Common myeloid progenitor, CD34-positive (primary cell): ENCODE measurements around the gene PTH2.
"Not testable (repeated sequence)": the region's sequence is repeated elsewhere in the genome, so short reads cannot be mapped to it uniquely, and the experiment has no call there.

Experiments
- CTCF ChIA-PET: fragments of 350-600 bp; sonication (Branson Sonifier 250); formaldehyde crosslinking; loops from one replicate; lab custom pipeline; 2021; ENCODE audit warnings: antibody characterized with exemption; lab: Charles Lee
- POLR2A ChIA-PET: fragments of 350-600 bp; sonication (Branson Sonifier 250); formaldehyde crosslinking; loops from one replicate; lab custom pipeline; 2021; ENCODE audit warnings: antibody characterized with exemption; lab: Charles Lee
- DNase-seq, 3 donors: peaks; one replicate each; pipeline versions ENCODE4 v3.0.0 to v3.0.0-alpha.2; 2013
- H3K27ac ChIP-seq, 2 experiments: 1 replicate in 1 of 2; 2 replicates in 1 of 2; pipeline ENCODE4 v1.7.0; 2013; ENCODE audit warnings: inconsistent platforms in 2 of 2, low read length in 2 of 2, mild to moderate bottlenecking in 2 of 2, low read depth in 1 of 2, moderate library complexity in 1 of 2; ENCODE audit not compliant: severe bottlenecking in 2 of 2, insufficient read depth in 1 of 2, poor library complexity in 1 of 2
- H3K27me3 ChIP-seq, 5 experiments: replicated peaks in 2 of 5; 1 replicate in 3 of 5; 2 replicates in 2 of 5; pipeline versions ENCODE4 v1.6.1 to v1.7.0; 2013; ENCODE audit warnings: low read length in 4 of 5, mild to moderate bottlenecking in 2 of 5, moderate library complexity in 2 of 5, inconsistent platforms in 1 of 5; ENCODE audit not compliant: insufficient read depth in 5 of 5, control insufficient read depth in 4 of 5
- H3K36me3 ChIP-seq, 4 experiments: 1 replicate in 2 of 4; 2 replicates in 2 of 4; pipeline versions ENCODE4 v1.6.1 to v1.7.0; 2013; ENCODE audit warnings: low read length in 3 of 4, control low read depth in 1 of 4, mild to moderate bottlenecking in 1 of 4; ENCODE audit not compliant: control insufficient read depth in 4 of 4, insufficient read depth in 4 of 4
- H3K4me1 ChIP-seq, 4 experiments: 1 replicate in 3 of 4; 2 replicates in 1 of 4; pipeline versions ENCODE4 v1.6.1 to v1.7.1; 2013; ENCODE audit warnings: low read length in 3 of 4, mild to moderate bottlenecking in 3 of 4, control low read depth in 1 of 4, inconsistent platforms in 1 of 4, moderate library complexity in 1 of 4; ENCODE audit not compliant: control insufficient read depth in 4 of 4, insufficient read depth in 4 of 4; ENCODE audit errors: control extremely low read depth in 1 of 4
- H3K4me3 ChIP-seq, 7 experiments: 1 replicate in 4 of 7; 2 replicates in 3 of 7; pipeline versions ENCODE4 v1.5.1 to v1.7.0; 2013; ENCODE audit warnings: mild to moderate bottlenecking in 7 of 7, low read length in 6 of 7, moderate library complexity in 6 of 7, inconsistent platforms in 2 of 7, low read depth in 2 of 7, control low read depth in 1 of 7; ENCODE audit not compliant: insufficient read depth in 4 of 7, control insufficient read depth in 1 of 7; ENCODE audit errors: extremely low read depth in 1 of 7
- H3K9me3 ChIP-seq, 5 experiments: 1 replicate in 4 of 5; 2 replicates in 1 of 5; pipeline versions ENCODE4 v1.6.1 to v1.7.1; 2013; ENCODE audit warnings: low read length in 4 of 5, mild to moderate bottlenecking in 2 of 5, inconsistent platforms in 1 of 5, low read depth in 1 of 5, moderate library complexity in 1 of 5; ENCODE audit not compliant: control insufficient read depth in 4 of 5, insufficient read depth in 2 of 5; ENCODE audit errors: control extremely low read depth in 1 of 5
- WGBS: methylation state at CpG from one replicate; pipeline ENCODE4 v1.1.5; 2013; ENCODE audit not compliant: insufficient coverage; 5-methylcytosine and 5-hydroxymethylcytosine counted together

Gene PTH2

GRCh38 chr19:49450405-49450804, 27.2 kb upstream of the PTH2 start:
- H3K9me3 ChIP-seq = no peaks in the 10 kb centered on the region
- no peaks in the 10 kb centered on the region for H3K27me3 ChIP-seq
- ChIA-PET POLR2A (no interaction called here), CTCF (interaction anchor here (1.5 to 5.1 kb wide), 2 partner anchors 19 to 59 kb away, joined by 4 to 23 read pairs; no protein-coding TSS in a partner anchor)
- H3K36me3 ChIP-seq = peaks cover 0 to 39% (median 23%) of the 10 kb centered on the region in 4 experiments
- peak overlapping the region in 6 of 7 experiments; percentile 8 to 100 (median 67) for H3K4me3 ChIP-seq
- no peak for DNase-seq
- H3K4me1 ChIP-seq = peaks cover 0 to 29% (median 22%) of the 10 kb centered on the region in 4 experiments
- 91% methylated on average over 4 of the region's 7 CpGs for WGBS
- H3K27ac ChIP-seq = peak overlapping the region in 1 of 2 experiments; percentile 88

- POLR2A ChIA-PET = no interaction called here
- Histone ChIP-seq H3K4me1 (peaks cover 0 to 20% (median 15%) of the 10 kb centered on the region in 4 experiments), H3K27ac (no peak overlapping the region), H3K9me3 (no peaks in the 10 kb centered on the region), H3K27me3 (no peaks in the 10 kb centered on the region), H3K4me3 (no peak overlapping the region), H3K36me3 (peaks cover 0 to 39% (median 23%) of the 10 kb centered on the region in 4 experiments)
- 98% methylated on average over 6 of the region's 6 CpGs for WGBS
- CTCF ChIA-PET = interaction anchor here (1.0 to 1.7 kb wide), 3 partner anchors 10 to 25 kb away, joined by 3 to 5 read pairs (median 4); no protein-coding TSS in a partner anchor
- no peak for DNase-seq
These were observed 25.2 kb upstream of the PTH2 start for GRCh38 chr19:49448432-49448786.

- DNase-seq = no peak
- peaks cover 0 to 26% (median 20%) of the 10 kb centered on the region in 4 experiments for H3K4me1 ChIP-seq
- no peaks in the 10 kb centered on the region for H3K27me3 ChIP-seq
- WGBS = 94% methylated on average over 30 of the region's 32 CpGs
- ChIA-PET CTCF (interaction anchor here (1.0 to 1.7 kb wide), 5 partner anchors 11 to 26 kb away, joined by 3 to 5 read pairs (median 4); no protein-coding TSS in a partner anchor), POLR2A (no interaction called here)
- H3K27ac ChIP-seq = no peak overlapping the region
- H3K36me3 ChIP-seq = peaks cover 0 to 39% (median 23%) of the 10 kb centered on the region in 4 experiments
- no peak overlapping the region for H3K4me3 ChIP-seq
- H3K9me3 ChIP-seq = no peaks in the 10 kb centered on the region
These were observed 24.5 kb upstream of the PTH2 start for GRCh38 chr19:49447485-49448431.

- no peak overlapping the region for H3K4me3 ChIP-seq
- no peak overlapping the region for H3K27ac ChIP-seq
- H3K27me3 ChIP-seq = peaks cover 0 to 16% (median 8%) of the 10 kb centered on the region in 5 experiments
- peaks cover 0 to 39% (median 23%) of the 10 kb centered on the region in 4 experiments for H3K36me3 ChIP-seq
- H3K9me3 ChIP-seq = no peaks in the 10 kb centered on the region
- POLR2A ChIA-PET = no interaction called here
- WGBS = 67% methylated on average over 2 of the region's 3 CpGs
- DNase-seq = no peak
- CTCF ChIA-PET = interaction anchor here (1.0 to 2.7 kb wide), 5 partner anchors 25 to 145 kb away, joined by 3 to 20 read pairs (median 5); no protein-coding TSS in a partner anchor
- H3K4me1 ChIP-seq = peaks cover 0 to 30% (median 22%) of the 10 kb centered on the region in 4 experiments
These were observed 22.8 kb upstream of the PTH2 start for GRCh38 chr19:49445997-49446396.

- H3K27ac ChIP-seq, POLR2A ChIA-PET, DNase-seq, H3K9me3 ChIP-seq: not testable (repeated sequence)
- peaks cover 0 to 28% (median 19%) of the 10 kb centered on the region in 4 experiments for H3K36me3 ChIP-seq
- H3K4me3 ChIP-seq = peak overlapping the region in 2 of 7 experiments; percentile 70 to 79
- CTCF ChIA-PET = interaction anchor here (0.7 to 2.7 kb wide), 5 partner anchors 8 to 63 kb away, joined by 3 to 20 read pairs (median 5); no protein-coding TSS in a partner anchor
- peaks cover 0 to 22% (median 15%) of the 10 kb centered on the region in 4 experiments for H3K4me1 ChIP-seq
- 85% methylated on average over 3 of the region's 5 CpGs for WGBS
- H3K27me3 ChIP-seq = peaks cover 0 to 34% (median 21%) of the 10 kb centered on the region in 5 experiments
These were observed 21.0 kb upstream of the PTH2 start for GRCh38 chr19:49444100-49444700.

GRCh38 chr19:49443366-49444099, 20.3 kb upstream of the PTH2 start:
- Histone ChIP-seq H3K9me3 (no peaks in the 10 kb centered on the region), H3K4me3 (peak overlapping the region; percentile 43 to 79 (median 69)), H3K27ac (no peak overlapping the region), H3K27me3 (peaks cover 2 to 40% (median 28%) of the 10 kb centered on the region in 5 experiments), H3K36me3 (peaks cover 0 to 24% (median 14%) of the 10 kb centered on the region in 4 experiments), H3K4me1 (peaks cover 0 to 22% (median 15%) of the 10 kb centered on the region in 4 experiments)
- under 1% methylated on average over 44 of the region's 47 CpGs for WGBS
- peak; percentile 94 to 95 (median 95) for DNase-seq
- ChIA-PET CTCF (interaction anchor here (0.7 to 2.7 kb wide), 3 partner anchors 14 to 50 kb away, joined by 4 to 20 read pairs (median 9); no protein-coding TSS in a partner anchor), POLR2A (no interaction called here)
